Measurements from ENCODE around the gene VSTM2L.

DNA sequence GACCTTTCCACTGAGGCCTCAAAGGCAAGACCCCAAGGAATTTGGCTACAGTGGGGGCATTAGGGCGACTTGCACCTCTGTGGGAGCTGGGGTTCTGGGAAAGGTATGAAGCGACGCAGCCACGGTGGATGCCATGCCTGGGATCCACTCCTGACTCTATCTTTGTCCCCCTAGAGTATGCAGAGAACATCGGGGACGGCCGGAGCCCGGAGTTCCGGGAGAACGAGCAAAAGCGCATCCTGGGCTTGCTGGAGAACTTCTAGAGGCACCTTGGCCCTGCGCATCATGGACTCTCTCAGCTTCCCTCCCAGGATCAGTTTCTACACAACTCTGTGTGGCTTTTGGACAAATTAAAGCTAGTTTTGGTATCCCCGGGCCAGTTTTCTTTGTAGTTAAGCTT is 31.2 kb upstream of the VSTM2L start:
- TF ChIP-seq, protein P1, sequence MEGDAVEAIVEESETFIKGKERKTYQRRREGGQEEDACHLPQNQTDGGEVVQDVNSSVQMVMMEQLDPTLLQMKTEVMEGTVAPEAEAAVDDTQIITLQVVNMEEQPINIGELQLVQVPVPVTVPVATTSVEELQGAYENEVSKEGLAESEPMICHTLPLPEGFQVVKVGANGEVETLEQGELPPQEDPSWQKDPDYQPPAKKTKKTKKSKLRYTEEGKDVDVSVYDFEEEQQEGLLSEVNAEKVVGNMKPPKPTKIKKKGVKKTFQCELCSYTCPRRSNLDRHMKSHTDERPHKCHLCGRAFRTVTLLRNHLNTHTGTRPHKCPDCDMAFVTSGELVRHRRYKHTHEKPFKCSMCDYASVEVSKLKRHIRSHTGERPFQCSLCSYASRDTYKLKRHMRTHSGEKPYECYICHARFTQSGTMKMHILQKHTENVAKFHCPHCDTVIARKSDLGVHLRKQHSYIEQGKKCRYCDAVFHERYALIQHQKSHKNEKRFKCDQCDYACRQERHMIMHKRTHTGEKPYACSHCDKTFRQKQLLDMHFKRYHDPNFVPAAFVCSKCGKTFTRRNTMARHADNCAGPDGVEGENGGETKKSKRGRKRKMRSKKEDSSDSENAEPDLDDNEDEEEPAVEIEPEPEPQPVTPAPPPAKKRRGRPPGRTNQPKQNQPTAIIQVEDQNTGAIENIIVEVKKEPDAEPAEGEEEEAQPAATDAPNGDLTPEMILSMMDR (conservative IDR thresholded peaks at IDR 0.05; ENCODE audit: low read length), result no peak
- no peak for TF ChIP-seq EZH2phosphoT487 (IDR thresholded peaks at IDR 0.05; ENCODE audit: borderline replicate concordance, low read depth, low read length)

All from OCI-LY7 (cell line).